KBM-7 (cell line): ENCODE results near the gene COX7A1.

ENCODE experiments used
- DNase-seq: peaks from one replicate; pipeline ENCODE4 v3.0.0-alpha.2; 2015
- in situ Hi-C: fragments of 300-500 bp; cut with MboI; formaldehyde crosslinking; loops from 2 replicates; pipeline ENCODE4 v1.14.3; 2020; ENCODE audit warnings: low sequenced_read_pairs, low pct_unique_long_range_greater_than_20kb, mixed read lengths

COX7A1 gene

GRCh38 chr19:36114721-36115452 is 37.4 kb downstream of the COX7A1 start, which contains the start of gene POLR2I:
Gene POLR2I (minus strand): TSS chr19:36114875. CDS start chr19:36114856, 19 bp downstream.
- DNase-seq: peak; percentile 99
- in situ Hi-C loops: no loop called here

- peak; percentile 6 for DNase-seq
- in situ Hi-C loops: no loop called here
Observed at GRCh38 chr19:36113894-36114720, 38.1 kb downstream of the COX7A1 start.

GRCh38 chr19:36113425-36113824 is 38.8 kb downstream of the COX7A1 start:
- in situ Hi-C loops: no loop called here
- no peak for DNase-seq

GRCh38 chr19:36112678-36113077 is 39.6 kb downstream of the COX7A1 start:
- DNase-seq: no peak
- in situ Hi-C loops: no loop called here

- DNase-seq: no peak
- in situ Hi-C loops: no loop called here
Observed at GRCh38 chr19:36111200-36111539, 41.1 kb downstream of the COX7A1 start.

- in situ Hi-C loops: no loop called here
- DNase-seq: no peak
Observed at GRCh38 chr19:36110487-36111199, 41.6 kb downstream of the COX7A1 start, which contains the start of gene OVOL3. Gene OVOL3 (plus strand): TSS chr19:36111143. CDS start chr19:36111203, 60 bp downstream.

- in situ Hi-C loops: no loop called here
- no peak for DNase-seq
Observed at GRCh38 chr19:36108684-36109083, 43.6 kb downstream of the COX7A1 start.

GRCh38 chr19:36106991-36107390 is 45.3 kb downstream of the COX7A1 start:
- no peak for DNase-seq
- in situ Hi-C loops: no loop called here

GRCh38 chr19:36106441-36106840 is 45.8 kb downstream of the COX7A1 start:
- in situ Hi-C loops: no loop called here
- DNase-seq: no peak

GRCh38 chr19:36103842-36104552 is 48.2 kb downstream of the COX7A1 start:
- in situ Hi-C loops: no loop called here
- no peak for DNase-seq

- no peak for DNase-seq
- in situ Hi-C loops: no loop called here
Observed at GRCh38 chr19:36103040-36103626, 49.1 kb downstream of the COX7A1 start.

- in situ Hi-C loops: no loop called here
- no peak for DNase-seq
Observed at GRCh38 chr19:36101550-36102327, 50.5 kb downstream of the COX7A1 start.
